HPDE6-E6E7 (cell line): ENCODE data around the gene MLH3.
"Not testable (repeated sequence)": the region's sequence is repeated elsewhere in the genome, so short reads cannot be mapped to it uniquely, and the experiment has no call there.

Experiments
- DNase-seq: peaks from one replicate; pipeline ENCODE4 v3.0.0; 2011; ENCODE audit warnings: missing footprints; ENCODE audit errors: extremely low spot score

The MLH3 gene

DNA sequence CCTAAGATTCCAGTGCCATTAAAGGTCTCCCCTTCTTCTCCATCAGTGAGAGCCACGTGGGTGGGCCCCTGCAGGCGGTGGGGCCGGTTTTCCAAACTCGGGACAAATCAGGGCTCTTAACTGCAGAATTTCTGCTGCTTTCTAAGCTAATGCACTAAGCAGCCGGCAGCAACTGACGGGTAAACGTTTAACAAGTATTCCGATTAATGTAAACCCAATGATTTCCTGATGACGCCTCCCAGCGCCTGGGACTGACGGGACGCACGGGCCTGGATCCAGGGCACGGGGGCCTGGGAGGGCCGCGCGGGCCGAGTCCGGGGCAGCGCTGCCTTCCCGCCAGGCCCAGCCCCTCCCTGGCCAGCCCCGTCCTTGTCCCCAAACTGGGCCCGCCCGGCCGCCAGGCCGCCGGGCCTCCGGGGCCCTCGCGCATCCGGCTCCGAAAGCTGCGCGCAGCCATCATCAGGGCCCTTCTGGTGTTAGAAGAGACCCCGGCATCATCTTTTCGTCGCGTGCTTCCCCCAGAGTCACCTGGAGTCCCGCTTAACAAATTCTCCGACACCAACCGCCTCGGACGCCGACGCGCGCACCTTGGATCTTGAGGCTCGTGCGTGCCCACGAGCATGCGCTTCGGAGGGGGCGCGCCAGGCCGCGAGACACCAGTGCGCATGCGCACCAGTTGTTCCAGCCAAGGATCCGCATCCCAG, at the start of gene MLH3:
TSS of gene MLH3 (minus strand) at position 616 of the 704 bp plus-strand sequence. CDS start 1,812 bp downstream, outside the sequence.
- peak; percentile 95 for DNase-seq

DNA sequence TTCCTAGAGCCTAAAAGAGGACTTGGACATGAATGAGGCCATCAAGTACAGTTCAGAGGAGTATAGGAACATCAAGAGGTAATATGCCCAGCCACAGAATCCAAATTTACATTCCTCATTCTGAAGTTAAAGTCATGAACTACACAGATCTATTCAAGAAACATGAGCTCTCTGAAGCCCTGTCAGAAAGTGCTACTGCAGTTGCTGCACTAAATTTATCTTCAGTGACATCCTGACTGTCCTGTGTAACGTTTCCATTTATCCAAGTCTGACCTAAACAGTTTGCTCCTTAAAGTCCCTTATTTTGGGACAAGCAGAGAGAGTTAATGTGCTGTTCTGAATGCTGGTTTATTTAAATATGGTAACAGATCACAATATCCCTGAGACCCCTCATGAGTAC, 47.4 kb upstream of the MLH3 start:
- no peak for DNase-seq

DNA sequence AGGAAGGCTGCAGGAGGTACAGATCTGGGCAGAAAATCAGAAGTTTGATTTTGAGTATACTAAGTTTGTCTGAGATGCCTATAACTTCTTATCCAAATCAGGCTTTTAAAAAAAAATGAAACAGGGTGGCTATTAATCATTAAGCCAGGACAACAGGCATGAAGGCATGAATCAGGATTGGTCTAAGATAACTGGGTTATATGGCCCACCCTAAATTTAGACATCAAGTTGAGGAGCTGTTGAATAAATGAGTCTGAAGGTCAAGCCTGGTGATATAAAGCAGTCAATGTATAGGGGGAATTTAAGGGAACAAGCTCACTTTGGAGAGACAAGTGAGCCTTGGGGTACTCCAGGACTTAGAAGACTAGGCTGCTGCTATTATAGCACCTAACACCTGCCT, 46.9 kb upstream of the MLH3 start:
- DNase-seq, result no peak

DNA sequence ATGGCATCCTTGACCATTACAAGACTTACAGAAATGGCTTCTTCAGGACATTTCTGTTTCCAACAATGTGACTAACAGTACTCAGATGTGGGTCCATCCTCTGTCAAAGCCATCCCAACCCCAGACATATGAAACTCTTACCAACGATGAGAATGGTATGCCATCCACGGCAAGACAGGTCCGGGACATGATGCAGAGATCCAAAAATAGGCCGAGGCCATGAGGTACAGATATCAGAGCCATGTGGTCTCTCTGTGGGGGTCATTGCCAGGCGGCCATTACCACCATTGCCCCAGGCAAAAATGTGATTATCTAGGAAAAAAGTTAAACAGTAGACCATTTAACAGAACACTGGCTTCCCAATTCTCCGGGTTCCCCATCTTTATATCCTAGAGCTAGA, 45.7 kb upstream of the MLH3 start:
- DNase-seq, result no peak

DNA sequence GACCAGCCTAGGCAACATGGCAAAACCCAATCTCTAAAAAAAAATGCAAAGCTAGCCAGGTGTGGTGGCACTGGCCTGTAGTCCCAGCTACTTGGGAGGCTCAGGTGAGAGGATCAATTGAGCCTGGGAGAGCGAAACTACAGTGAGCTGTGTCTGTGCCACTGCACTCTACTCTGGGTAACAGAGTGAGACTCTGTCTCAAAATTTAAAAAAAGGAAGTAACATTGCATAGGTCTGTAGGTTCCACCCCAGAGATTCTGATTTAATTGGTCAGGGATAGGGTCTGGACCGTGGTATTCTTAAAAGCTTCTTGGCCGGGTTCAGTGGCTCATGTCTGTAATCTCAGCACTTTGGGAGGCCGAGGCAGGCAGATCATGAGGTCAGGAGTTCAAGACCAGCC, 44.4 kb upstream of the MLH3 start:
- DNase-seq, result no peak

DNA sequence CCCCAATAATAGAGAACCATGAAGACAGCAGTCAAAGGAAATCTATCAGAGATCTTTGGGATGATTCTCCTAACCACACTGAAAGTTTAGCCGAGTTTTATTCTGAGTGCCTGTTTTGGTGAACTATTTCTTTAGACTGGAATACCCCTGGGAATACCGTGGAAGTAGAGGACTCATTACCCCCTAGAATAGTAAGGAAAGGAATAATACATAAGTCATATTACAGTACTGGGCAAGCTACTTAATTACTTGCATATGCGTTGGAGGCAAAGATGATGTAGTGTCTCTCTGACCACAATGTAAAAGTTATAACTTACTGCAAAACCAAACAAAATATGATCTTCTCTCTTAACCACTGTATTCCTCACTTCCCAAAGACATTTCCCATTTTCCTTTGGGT, 43.6 kb upstream of the MLH3 start:
- DNase-seq, result no peak

DNA sequence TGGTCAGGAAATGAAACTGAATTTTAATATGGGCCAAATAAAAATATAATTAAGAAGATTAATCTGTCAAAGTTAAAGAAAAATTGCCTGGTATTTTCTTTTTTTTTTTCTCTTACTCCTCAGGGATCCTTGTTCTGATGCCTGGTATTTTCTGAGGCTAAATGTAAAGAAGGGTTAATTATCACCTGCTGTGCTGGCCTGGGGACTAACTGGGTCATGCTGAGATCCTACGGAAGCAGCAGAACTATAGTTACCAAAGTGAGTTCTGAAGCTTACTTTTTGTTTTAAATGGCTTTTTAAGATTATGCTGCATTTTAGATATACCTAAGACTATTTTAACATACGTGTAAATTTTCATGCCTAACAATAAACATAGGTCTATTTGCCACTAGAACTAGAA, 41.4 kb upstream of the MLH3 start:
- DNase-seq, result no peak

DNA sequence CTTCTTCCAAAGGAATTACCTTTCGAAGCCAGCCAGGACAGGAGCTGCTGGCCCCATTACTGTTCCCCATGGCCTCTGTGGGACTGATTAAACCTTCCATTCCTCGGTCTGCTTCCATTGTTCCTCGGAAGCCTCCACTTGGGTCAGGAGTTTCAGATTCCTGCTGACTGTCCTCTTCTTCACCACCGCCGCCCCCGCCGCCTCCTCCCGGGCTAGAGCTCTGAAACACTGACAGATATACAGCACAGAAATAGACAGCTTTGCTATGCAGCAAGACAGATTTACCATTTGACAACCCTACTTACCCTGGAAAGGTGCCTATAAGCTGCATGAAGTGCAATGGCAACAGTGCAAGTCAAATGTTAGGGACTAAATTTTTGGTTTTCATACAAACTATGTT, 40.0 kb upstream of the MLH3 start:
- DNase-seq, result no peak

DNA sequence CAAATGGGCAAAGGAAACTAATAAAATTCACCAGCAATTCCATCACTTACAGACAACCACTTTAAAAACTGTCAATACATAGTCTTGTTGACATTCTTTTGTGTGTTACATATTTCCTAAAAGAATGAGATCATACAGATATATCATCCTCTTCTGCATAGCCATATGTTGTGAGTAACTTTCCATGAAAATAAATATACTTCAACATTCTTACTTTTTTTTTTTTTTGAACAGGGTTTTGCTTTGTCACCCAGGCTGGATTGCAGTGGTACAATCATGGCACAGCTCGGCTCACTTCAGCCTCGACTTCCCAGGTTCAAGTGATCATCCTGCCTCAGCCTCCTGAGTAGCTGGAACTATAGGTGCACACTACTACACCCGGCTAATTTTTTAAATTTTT, 39.1 kb upstream of the MLH3 start:
- no peak for DNase-seq

DNA sequence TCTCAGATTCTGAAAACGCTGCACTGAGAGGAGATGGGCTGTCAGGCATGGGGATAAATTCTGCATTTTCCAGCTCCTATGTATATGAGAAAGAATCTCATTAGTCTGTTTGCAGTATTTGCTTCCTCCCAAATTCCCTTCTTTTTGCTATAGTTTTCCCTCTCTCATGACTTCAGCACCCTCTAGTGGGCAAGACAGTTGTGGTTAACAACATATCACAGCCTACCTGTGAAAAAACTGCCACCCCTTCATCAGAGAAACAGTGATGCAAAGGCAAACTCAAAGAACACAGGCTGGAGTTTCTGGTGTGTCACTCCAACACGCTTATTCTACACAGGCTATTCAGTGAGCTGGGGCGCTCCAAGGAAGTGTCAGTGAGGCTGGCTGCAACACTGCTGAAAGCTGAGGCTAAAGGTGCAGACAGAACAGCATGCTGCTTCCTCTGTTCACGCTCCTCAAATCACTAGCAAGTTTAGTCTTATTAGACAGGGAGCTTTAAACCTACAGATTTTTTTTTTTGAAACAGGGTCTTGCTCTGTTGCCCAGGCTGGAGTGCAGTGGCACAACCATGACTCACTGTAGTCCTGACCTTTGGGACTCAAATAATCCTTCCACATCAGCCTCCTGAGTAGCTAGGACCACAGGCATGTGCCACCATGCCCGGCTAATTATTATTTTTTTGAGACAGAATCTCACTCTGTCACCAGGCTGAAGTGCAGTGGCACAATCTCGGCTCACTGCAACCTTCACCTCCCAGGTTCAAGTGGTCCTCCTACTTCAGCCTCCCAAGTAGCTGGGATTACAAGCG, 37.5 kb upstream of the MLH3 start:
- DNase-seq, result peak; percentile 52

DNA sequence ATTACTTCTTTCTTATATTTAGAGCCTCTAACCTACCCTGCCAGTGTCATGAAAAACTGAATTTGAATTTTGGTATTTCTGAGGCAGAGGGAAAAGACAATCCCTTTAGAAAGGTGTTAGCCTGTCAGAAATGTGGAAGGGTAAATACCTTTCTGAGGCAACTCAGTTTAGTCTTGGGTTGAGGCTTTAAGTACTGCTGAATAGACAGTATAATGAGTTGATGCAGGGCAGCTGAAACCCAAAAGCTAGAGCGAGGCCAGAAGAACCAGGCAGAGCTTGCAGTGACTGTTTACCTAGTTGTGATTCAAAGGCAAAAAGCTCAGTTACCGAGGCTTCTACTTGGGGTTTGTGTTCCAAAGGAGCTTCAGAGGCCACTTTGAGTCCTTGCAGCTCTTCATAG, 36.9 kb upstream of the MLH3 start:
- DNase-seq, result no peak

DNA sequence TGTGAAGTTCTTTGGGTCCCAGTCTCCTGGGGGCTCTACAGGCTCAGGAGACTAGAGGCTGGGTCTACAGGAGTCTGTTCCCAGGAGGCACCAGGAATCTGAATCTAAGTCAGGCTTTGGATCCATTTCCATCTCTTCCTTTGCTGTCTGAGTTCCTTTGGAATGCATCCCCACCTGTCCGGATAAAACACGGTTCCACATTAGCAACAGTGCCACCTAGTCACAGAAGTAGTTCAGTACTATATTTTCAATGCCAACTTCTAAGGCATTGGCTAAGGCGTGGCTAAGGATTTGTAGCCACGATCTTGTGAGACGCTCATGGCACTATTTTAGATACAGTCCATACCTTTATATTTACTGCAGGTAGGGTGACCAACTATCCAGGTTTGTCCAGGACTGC, 33.2 kb upstream of the MLH3 start:
- peak; percentile 39 for DNase-seq

DNA sequence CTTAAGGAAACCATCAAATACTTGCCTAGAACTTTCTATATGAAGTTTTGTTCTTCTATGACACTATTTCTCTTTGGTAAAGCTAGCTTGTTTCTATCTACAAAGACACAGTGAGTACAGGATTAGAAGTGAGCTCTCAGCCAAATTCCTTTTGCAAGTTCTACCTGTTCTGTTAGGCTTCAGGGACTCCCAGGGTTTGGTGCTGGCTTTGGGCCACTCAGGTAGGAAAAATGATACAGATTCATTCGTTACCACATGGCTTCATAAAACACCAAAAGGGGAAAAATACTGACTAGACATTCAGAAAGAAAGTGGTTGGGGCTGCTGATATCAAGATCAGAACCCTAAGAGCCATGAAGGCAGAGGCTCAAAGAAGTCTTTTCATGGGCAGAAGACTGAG, 32.0 kb upstream of the MLH3 start:
- DNase-seq, result no peak

DNA sequence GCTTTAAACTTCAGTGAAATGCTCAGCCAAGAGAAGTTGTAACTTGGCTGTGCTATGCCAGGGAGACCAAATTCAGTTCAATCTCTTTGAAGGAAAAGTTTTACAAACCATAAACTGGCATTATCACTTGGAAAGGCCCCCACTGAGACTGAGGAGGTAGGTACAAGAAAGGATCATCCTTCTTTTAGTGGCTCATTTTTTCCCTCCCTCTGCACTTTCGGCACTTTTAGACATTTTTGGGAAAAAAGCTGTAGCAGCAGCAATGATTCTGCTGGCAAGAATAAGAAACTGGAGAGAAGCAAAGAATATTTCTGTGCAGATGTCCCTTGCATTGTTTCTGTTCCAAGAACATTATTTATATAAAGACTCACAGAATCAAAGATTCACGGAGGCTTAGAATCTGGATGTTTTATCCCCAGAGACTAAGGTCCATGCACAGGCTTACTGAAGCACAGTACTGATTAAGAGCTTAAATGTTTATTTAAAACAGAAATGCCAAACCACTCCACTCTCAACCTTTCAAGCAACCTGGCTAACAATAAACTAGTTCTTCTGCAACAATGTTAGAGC, 30.5 kb upstream of the MLH3 start:
- DNase-seq, result no peak

DNA sequence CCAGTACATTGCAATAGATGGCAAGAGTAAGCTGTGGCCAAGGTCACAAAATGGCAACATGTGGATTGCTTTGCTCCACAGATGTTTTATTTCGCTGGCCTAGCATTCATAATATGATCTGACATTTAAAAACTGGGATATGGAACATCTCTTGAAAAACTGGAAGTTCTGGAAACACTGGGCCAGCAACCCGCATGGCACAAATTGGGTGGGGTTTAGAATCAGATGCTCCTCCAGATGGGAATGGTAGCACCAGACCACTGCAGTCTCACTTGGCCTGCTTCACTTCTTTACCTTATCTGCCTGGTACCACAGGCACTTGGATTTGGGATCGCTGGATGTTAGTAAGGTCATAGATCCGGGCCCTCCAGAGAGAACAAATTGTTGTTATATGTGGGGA, 28.3 kb upstream of the MLH3 start:
- DNase-seq, result no peak

DNA sequence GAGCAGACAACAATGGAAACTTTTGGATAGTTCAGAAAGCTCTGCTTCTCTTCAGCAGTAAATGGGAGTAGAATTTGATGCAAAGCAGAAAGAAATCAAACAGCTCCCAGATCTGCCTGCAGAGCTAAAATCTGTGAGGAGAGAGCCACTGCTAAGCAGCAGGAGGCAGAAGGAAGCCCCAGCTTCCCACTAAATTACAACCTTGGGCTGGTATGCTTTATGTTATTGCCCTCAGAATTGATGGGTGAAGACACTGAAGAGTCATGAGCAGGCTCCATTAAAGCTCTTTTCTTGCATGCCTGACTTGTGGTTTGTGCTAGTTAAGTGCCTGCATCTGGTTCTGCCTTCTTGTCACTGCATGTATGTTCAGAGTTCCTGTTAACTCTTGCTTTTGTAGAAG, 26.5 kb upstream of the MLH3 start:
- no peak for DNase-seq

DNA sequence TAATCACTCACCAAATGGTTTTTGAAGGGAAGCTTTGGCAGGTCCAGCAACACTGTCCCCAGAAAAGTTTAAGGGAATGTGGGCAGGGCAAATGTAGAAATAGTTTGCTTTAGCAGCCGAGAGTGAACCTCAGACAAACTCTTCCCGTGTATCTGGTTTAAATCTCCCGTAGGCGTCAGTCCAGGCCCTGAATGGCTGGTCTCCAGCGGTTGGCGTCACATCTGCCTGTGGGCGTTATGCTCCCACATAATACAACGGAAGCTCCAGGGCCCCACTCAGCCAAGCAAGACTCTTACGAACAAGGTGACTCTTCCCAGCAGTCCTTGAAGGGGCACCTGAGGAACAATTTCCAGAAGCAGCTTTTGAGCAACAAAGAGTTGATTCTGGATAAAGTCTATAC, 19.1 kb upstream of the MLH3 start:
- DNase-seq, result no peak

DNA sequence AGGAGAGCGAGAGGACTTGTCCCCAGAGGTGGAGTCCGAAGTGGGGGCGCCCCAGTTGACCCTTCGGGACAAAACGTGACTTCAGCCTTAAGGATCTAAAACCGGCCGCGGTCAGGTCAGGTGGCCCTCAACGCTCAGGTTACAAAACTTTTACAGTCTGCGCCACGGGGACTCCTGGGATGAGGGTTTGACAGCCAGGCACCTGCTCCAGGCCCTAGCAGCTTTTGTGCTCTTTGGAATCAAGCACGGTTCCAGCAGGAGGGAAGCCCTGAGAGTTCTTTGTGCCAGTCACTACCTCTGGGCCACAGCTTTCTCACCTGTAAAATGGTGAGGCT, 18.5 kb upstream of the MLH3 start:
- no peak for DNase-seq

DNA sequence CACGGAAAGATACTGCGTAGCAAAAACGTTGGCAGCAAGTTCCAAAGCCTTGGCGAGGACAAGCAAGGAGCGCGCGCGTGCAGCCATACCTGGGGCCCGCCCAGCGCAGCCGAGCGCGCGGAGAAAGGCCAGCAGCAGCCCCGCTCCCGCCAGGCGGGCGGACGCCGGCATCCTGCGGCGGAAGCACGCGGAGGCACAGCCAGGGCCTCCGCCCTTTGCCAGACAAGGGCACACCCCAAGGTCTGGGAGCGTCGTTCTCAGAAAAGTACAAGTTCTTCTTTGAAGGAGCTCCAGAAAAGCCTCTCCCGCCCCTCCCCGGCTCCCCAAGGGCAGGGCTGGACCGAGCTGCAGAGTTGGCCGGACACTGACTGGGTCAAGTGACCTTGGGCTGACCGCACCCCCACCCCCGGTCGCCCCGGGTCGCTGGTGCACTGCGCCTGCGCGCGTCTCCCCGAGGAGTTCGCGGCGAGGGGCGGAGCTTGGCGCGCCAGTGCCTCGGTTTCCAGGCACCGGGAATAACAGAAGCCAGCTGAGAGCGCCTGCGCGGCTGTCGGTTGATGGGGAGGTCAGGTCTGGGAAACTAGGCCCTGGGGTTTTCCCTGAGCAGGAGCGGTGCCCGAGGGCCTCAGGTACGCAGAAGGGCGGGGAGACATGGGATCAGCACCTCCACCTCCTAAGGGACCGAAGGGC, 18.0 kb upstream of the MLH3 start, which contains the start of gene ZC2HC1C:
TSS of gene ZC2HC1C (plus strand) at position 521 of the 690 bp plus-strand sequence. CDS start 933 bp downstream, outside the sequence.
- peak; percentile 82 for DNase-seq

DNA sequence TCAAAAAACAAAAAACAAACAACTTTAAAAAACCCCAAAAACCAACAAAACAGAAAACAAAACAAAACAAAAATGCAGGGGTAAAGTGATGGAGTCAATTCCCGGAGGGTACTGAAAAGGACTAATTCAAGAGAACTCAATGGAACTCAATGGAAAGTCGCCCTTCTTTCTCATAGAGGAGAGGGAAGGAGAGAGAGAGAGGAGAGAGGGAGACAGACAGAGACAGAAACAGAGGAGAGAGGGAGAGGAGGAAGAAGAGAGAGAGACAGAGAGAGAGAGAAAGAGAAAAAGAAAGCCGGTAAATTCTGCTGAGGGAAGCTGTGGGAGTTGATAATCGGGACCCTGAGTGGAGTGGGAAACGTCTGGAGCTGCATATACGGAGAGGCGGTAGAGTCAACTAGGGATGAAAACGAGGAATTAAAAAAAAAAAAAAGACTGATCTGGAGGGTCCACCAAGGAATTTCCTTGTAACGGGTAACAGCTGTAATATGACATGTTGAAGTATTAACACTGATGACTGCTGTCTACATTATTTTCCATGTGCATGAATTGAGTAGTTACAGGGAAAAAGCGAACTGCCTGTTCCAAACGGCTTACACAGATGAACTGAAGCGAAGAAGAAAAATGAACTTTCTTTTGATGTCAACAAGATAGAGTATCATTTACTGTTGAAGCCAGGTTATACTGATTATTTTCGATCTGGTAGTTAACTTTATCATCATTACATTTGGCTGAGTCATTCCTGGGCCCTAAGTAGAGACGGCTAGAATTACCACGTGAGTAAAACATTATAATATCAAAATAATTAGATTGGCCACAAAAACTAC, 17.2 kb upstream of the MLH3 start:
- no peak for DNase-seq

DNA sequence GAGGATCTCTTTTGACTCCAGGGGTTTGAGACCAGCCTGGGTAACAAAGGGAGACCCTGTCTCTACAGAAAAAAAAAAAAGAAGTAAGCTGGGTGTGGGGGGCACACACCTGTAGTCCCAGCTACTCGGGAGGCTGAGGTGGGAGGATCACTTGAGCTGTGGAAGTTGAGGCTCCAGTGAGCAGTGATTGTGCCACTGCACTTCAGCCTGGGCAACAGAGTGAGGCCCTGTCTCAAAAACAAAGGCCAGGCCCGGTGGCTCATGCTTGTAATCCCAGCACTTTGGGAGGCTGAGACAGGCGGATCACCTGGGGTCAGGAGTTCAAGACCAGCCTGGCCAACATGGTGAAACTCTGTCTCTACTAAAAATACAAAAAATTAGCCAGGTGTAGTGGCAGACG, 16.5 kb upstream of the MLH3 start:
- DNase-seq, result not testable (repeated sequence)

DNA sequence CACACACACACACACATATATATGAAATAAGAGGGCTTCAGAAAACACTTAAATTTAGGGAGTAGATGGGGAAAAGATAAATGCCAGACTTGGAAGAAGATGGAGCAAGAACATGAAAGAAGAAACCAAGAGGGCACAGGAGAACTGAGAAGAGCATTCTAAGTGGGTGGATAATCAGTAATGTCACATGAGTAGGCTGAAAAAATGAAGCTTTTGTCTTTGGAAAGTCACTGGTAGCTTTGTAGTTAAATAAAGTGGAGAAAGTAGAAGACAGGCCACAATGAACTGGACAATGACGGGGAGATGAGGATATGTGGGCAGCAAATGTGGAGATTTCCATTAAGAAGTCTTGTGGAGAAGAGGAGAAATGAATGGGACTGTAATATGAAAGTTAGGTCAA, 15.9 kb upstream of the MLH3 start:
- DNase-seq, result no peak
